Measurements from ENCODE around the gene LNP1. TPM values are rescaled to one million over a fixed set of nuclear protein-coding genes. Genes with fewer than 3 reads are reported as not detected.

LNP1 gene
- total RNA-seq, 1 experiment from 2014 or later, result 6.7 TPM

DNA sequence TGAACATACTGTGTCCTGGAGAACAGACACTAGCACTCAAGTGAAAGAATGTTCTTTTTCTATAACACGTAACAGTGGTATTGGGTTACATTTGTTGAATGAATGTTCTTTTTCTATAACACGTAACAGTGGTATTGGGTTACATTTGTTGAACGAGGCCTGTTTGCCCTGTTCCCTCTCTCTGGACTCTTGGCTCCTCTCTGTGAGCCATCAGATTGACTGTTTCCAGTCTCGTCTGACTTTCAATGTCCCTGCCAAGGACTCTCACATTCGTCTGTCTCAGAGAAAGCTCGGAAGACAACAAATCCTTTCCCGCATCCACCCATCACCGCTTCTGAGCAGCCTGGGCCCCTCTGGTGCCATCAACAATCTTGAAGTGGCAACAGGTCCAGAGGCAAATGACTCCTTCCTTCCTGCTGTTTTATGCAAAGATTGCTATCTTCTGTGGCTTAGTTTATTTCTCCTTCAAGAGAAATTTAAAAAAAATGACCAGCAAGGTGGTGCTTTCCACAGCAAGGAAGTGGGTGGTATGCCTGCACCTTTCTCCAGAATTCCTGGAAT lies 99.1 kb downstream of the LNP1 start:
- ChIA-PET POLR2A (no interaction called here), CTCF (interaction anchor here (2.0 kb wide), 1 partner anchor 38 kb away, joined by 9 read pairs; no protein-coding TSS in a partner anchor)
- Mint-ChIP-seq H3K9me3 (no peaks in the 10 kb centered on the region; the same call in 1 of the 2 replicates), H3K27me3 (ENCODE audit: low read depth) (no peaks in the 10 kb centered on the region), H3K36me3 (0 out of 2 replicates have a peak, but pooled peaks cover 2% of the 10 kb centered on the region), H3K27ac (peak overlapping the region; percentile 60; the same call in 1 of the 2 replicates), H3K4me1 (peaks cover 8% of the 10 kb centered on the region), H3K4me3 (no peak overlapping the region)
- no peak for TF ChIP-seq ZNF396 (CRISPR knock-in tag; IDR thresholded peaks at IDR 0.05; ENCODE audit: borderline replicate concordance)
- TF ChIP-seq HMGA2 (CRISPR knock-in tag; IDR thresholded peaks at IDR 0.05), result no peak
- TF ChIP-seq, protein P1, sequence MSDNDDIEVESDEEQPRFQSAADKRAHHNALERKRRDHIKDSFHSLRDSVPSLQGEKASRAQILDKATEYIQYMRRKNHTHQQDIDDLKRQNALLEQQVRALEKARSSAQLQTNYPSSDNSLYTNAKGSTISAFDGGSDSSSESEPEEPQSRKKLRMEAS (CRISPR knock-in tag; IDR thresholded peaks at IDR 0.05), result no peak
- TF ChIP-seq, protein P2, sequence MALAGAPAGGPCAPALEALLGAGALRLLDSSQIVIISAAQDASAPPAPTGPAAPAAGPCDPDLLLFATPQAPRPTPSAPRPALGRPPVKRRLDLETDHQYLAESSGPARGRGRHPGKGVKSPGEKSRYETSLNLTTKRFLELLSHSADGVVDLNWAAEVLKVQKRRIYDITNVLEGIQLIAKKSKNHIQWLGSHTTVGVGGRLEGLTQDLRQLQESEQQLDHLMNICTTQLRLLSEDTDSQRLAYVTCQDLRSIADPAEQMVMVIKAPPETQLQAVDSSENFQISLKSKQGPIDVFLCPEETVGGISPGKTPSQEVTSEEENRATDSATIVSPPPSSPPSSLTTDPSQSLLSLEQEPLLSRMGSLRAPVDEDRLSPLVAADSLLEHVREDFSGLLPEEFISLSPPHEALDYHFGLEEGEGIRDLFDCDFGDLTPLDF (CRISPR knock-in tag; IDR thresholded peaks at IDR 0.05), result no peak
- TF ChIP-seq SMAD3 (CRISPR knock-in tag; IDR thresholded peaks at IDR 0.05; ENCODE audit: borderline replicate concordance), result no peak
- TF ChIP-seq IRF2 (CRISPR knock-in tag; IDR thresholded peaks at IDR 0.05; ENCODE audit: borderline replicate concordance, low read depth), result no peak
- TF ChIP-seq, protein P3, sequence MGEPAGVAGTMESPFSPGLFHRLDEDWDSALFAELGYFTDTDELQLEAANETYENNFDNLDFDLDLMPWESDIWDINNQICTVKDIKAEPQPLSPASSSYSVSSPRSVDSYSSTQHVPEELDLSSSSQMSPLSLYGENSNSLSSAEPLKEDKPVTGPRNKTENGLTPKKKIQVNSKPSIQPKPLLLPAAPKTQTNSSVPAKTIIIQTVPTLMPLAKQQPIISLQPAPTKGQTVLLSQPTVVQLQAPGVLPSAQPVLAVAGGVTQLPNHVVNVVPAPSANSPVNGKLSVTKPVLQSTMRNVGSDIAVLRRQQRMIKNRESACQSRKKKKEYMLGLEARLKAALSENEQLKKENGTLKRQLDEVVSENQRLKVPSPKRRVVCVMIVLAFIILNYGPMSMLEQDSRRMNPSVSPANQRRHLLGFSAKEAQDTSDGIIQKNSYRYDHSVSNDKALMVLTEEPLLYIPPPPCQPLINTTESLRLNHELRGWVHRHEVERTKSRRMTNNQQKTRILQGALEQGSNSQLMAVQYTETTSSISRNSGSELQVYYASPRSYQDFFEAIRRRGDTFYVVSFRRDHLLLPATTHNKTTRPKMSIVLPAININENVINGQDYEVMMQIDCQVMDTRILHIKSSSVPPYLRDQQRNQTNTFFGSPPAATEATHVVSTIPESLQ (CRISPR knock-in tag; IDR thresholded peaks at IDR 0.05), result no peak
- TF ChIP-seq, protein P4, sequence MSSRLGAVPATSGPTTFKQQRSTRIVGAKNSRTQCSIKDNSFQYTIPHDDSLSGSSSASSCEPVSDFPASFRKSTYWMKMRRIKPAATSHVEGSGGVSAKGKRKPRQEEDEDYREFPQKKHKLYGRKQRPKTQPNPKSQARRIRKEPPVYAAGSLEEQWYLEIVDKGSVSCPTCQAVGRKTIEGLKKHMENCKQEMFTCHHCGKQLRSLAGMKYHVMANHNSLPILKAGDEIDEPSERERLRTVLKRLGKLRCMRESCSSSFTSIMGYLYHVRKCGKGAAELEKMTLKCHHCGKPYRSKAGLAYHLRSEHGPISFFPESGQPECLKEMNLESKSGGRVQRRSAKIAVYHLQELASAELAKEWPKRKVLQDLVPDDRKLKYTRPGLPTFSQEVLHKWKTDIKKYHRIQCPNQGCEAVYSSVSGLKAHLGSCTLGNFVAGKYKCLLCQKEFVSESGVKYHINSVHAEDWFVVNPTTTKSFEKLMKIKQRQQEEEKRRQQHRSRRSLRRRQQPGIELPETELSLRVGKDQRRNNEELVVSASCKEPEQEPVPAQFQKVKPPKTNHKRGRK (CRISPR knock-in tag; IDR thresholded peaks at IDR 0.05; ENCODE audit: borderline replicate concordance), result no peak
- TF ChIP-seq JUN (CRISPR knock-in tag; IDR thresholded peaks at IDR 0.05), result no peak
- no peak for TF ChIP-seq ZNF423 (CRISPR knock-in tag; IDR thresholded peaks at IDR 0.05)
- TF ChIP-seq, protein P5, sequence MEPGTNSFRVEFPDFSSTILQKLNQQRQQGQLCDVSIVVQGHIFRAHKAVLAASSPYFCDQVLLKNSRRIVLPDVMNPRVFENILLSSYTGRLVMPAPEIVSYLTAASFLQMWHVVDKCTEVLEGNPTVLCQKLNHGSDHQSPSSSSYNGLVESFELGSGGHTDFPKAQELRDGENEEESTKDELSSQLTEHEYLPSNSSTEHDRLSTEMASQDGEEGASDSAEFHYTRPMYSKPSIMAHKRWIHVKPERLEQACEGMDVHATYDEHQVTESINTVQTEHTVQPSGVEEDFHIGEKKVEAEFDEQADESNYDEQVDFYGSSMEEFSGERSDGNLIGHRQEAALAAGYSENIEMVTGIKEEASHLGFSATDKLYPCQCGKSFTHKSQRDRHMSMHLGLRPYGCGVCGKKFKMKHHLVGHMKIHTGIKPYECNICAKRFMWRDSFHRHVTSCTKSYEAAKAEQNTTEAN (CRISPR knock-in tag; IDR thresholded peaks at IDR 0.05), result no peak
- TF ChIP-seq ELF4 (CRISPR knock-in tag; IDR thresholded peaks at IDR 0.05; ENCODE audit: low read depth), result no peak
- TF ChIP-seq, protein P6, sequence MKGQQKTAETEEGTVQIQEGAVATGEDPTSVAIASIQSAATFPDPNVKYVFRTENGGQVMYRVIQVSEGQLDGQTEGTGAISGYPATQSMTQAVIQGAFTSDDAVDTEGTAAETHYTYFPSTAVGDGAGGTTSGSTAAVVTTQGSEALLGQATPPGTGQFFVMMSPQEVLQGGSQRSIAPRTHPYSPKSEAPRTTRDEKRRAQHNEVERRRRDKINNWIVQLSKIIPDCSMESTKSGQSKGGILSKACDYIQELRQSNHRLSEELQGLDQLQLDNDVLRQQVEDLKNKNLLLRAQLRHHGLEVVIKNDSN (CRISPR knock-in tag; IDR thresholded peaks at IDR 0.05), result no peak
- no peak for TF ChIP-seq CREM (CRISPR knock-in tag; IDR thresholded peaks at IDR 0.05)
- TF ChIP-seq, protein P7, sequence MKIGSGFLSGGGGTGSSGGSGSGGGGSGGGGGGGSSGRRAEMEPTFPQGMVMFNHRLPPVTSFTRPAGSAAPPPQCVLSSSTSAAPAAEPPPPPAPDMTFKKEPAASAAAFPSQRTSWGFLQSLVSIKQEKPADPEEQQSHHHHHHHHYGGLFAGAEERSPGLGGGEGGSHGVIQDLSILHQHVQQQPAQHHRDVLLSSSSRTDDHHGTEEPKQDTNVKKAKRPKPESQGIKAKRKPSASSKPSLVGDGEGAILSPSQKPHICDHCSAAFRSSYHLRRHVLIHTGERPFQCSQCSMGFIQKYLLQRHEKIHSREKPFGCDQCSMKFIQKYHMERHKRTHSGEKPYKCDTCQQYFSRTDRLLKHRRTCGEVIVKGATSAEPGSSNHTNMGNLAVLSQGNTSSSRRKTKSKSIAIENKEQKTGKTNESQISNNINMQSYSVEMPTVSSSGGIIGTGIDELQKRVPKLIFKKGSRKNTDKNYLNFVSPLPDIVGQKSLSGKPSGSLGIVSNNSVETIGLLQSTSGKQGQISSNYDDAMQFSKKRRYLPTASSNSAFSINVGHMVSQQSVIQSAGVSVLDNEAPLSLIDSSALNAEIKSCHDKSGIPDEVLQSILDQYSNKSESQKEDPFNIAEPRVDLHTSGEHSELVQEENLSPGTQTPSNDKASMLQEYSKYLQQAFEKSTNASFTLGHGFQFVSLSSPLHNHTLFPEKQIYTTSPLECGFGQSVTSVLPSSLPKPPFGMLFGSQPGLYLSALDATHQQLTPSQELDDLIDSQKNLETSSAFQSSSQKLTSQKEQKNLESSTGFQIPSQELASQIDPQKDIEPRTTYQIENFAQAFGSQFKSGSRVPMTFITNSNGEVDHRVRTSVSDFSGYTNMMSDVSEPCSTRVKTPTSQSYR (CRISPR knock-in tag; IDR thresholded peaks at IDR 0.05), result no peak
- no peak for TF ChIP-seq OVOL2 (CRISPR knock-in tag; IDR thresholded peaks at IDR 0.05; ENCODE audit: borderline replicate concordance)
- TF ChIP-seq, protein P8, sequence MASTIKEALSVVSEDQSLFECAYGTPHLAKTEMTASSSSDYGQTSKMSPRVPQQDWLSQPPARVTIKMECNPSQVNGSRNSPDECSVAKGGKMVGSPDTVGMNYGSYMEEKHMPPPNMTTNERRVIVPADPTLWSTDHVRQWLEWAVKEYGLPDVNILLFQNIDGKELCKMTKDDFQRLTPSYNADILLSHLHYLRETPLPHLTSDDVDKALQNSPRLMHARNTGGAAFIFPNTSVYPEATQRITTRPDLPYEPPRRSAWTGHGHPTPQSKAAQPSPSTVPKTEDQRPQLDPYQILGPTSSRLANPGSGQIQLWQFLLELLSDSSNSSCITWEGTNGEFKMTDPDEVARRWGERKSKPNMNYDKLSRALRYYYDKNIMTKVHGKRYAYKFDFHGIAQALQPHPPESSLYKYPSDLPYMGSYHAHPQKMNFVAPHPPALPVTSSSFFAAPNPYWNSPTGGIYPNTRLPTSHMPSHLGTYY (CRISPR knock-in tag; IDR thresholded peaks at IDR 0.05), result no peak
- ATAC-seq (peak; percentile 34), DNase-seq (ENCODE audit: low spot score) (no peak)
